Naive B cell (primary cell): ENCODE results near the gene TGM6. TPM values are rescaled to one million over a fixed set of nuclear protein-coding genes. Genes with fewer than 3 reads are reported as not detected.

Experiments used
- ATAC-seq, 2 donors: fragments of 150-1000 bp; cut with Tn5 transposase; 2 replicates each; pipeline ENCODE4 v1.10.0; 2021; ENCODE audit warnings: low read depth in 2 of 2, mild to moderate bottlenecking in 2 of 2, moderate library complexity in 2 of 2
- DNase-seq: peaks from one replicate; pipeline ENCODE4 v3.0.0; 2022
- H3K27ac Mint-ChIP-seq, 6 donors: one replicate each; pipeline ENCODE4 v1.8.0; 2020 to 2022; ENCODE audit warnings: mild to moderate bottlenecking in 6 of 6, mixed read lengths in 6 of 6, moderate library complexity in 5 of 6, inconsistent platforms in 2 of 6
- H3K27me3 Mint-ChIP-seq, 3 donors: one replicate each; pipeline ENCODE4 v1.8.0; 2021 to 2022; ENCODE audit warnings: mixed read lengths in 3 of 3, mild to moderate bottlenecking in 1 of 3
- H3K36me3 Mint-ChIP-seq, 2 donors: one replicate each; pipeline ENCODE4 v1.8.0; 2020 to 2022; ENCODE audit warnings: mixed read lengths in 2 of 2, inconsistent platforms in 1 of 2, mild to moderate bottlenecking in 1 of 2
- H3K4me1 Mint-ChIP-seq, 3 donors: one replicate each; pipeline ENCODE4 v1.8.0; 2020 to 2022; ENCODE audit warnings: mixed read lengths in 3 of 3, inconsistent platforms in 1 of 3, mild to moderate bottlenecking in 1 of 3, moderate library complexity in 1 of 3
- H3K4me3 Mint-ChIP-seq, 8 donors: one replicate each; pipeline ENCODE4 v1.8.0; 2020 to 2022; ENCODE audit warnings: mild to moderate bottlenecking in 8 of 8, mixed read lengths in 8 of 8, moderate library complexity in 8 of 8, inconsistent platforms in 2 of 8
- H3K9me3 Mint-ChIP-seq, 7 donors: one replicate each; pipeline ENCODE4 v1.8.0; 2020 to 2022; ENCODE audit warnings: mixed read lengths in 7 of 7, mild to moderate bottlenecking in 5 of 7, inconsistent platforms in 2 of 7, moderate library complexity in 1 of 7
- polyA plus RNA-seq, 6 donors: library from polyadenylated mRNA; unstranded; fragments of 300-500 nt; fragmentation: Illumina TruSeq; gene quantifications; one replicate each; pipeline ENCODE4 v1.2.3, GENCODE V29; 2021; ENCODE audit warnings: low read depth in 6 of 6

Gene TGM6
- polyA plus RNA-seq, 6 donors from 2014 or later: not detected

- Mint-ChIP-seq H3K27me3 (no peaks in the 10 kb centered on the region), H3K4me3 (peak overlapping the region in 1 of 8 donors; percentile 16), H3K9me3 (peaks cover 0 to 4% (median 0%) of the 10 kb centered on the region in 7 donors), H3K4me1 (peaks cover 18 to 29% (median 23%) of the 10 kb centered on the region in 3 donors), H3K27ac (no peak overlapping the region), H3K36me3 (peaks cover 0 to 19% of the 10 kb centered on the region in 2 donors)
- ATAC-seq (no peak), DNase-seq (no peak)
Measured at GRCh38 chr20:2473516-2473915, 92.8 kb downstream of the TGM6 start.

DNA sequence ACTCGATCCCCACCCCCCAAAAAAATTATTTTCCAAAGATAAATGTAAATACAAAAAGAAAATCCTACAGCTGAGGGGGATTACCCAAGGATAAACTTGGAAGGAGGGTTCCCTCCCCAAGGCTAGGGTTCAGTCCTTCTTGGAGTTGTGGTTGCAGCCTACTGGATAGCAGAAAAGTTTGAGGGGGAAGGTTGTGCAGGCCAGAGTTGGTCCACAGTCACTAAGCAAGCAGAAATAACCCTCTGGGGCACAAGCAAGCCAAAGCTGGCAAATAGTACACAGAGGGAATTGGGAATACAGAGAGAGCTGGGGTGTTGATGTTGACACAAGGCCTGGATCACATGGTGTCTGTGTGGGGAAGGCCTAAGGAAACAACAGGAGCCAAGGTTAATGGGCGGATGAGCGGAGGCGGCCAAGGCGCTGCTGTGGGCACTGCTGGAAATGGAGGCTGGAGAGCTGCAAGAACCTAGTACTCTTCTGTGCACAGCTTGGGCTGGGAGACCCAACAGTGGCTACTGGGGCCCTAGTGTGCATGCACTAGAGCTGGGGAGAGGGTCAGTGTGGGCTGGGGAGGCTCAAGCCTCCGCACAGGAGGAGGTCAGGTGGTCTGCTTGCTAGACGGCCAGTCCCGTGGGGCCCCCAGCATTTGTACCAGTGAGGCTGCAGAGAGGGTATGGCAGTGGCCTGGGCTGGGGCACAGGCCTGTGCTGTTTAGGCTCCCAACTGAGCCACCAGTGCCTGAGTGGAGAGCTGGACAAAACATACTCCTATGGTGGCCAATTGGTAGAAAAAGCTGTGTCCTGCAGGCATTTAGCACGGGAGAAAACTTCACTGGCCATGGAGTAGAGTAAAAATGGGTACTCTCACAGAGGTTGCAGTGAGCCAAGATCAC, 95.4 kb downstream of the TGM6 start:
- Mint-ChIP-seq H3K27me3 (no peaks in the 10 kb centered on the region), H3K36me3 (peaks cover 18 to 19% of the 10 kb centered on the region in 2 donors), H3K4me1 (peaks cover 2 to 6% (median 3%) of the 10 kb centered on the region in 3 donors), H3K4me3 (no peak overlapping the region), H3K27ac (no peak overlapping the region), H3K9me3 (peaks cover 0 to 8% (median 6%) of the 10 kb centered on the region in 7 donors)
- DNase-seq: no peak
- ATAC-seq: no peak

DNA sequence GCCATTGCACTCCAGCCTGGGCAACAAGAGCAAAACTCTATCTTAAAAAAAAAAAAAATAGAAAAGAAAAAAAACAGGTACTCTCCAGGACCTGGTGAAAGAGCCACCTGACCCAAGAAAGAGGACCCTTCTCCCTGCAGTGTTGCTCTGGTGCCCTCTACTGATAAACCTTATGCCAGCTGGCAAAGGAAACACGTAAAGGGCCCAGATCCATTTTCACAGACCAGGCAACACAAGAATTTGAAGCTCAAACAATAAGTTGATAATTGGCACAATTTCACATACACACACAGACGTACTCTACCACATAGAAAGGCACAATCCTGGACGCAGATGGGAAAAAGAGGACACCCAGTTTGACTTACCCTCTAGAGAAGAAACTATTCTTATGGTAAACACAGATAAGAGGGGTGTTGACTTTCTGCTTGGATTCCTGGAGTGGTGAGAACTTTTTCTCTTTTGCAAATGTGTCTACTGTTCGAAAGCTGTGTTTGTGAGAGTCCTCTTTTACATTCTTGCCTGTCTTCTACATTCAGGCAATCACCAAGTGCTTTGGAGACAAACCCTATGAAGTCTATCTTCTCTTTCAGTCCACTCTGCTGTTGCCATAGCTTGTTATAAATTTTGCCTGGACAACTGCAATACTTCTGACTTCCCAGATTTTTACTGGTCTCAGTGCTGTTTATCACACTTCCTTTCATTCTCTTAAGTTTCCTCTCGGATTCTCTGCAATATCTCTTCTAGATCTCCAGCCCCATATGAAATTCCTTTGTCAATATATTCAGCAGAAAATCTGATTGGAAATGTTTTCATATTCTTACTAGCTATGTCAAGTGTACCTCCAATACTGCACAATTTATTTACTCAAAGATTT, 96.3 kb downstream of the TGM6 start:
- no peak overlapping the region for H3K27ac Mint-ChIP-seq
- ATAC-seq (no peak), DNase-seq (no peak)
- no peaks in the 10 kb centered on the region for H3K27me3 Mint-ChIP-seq
- H3K36me3 Mint-ChIP-seq: peaks cover 24 to 27% of the 10 kb centered on the region in 2 donors
- H3K9me3 Mint-ChIP-seq: peaks cover 0 to 10% (median 6%) of the 10 kb centered on the region in 7 donors
- H3K4me3 Mint-ChIP-seq: no peak overlapping the region
- peaks cover 0 to 5% (median 4%) of the 10 kb centered on the region in 3 donors for H3K4me1 Mint-ChIP-seq

DNA sequence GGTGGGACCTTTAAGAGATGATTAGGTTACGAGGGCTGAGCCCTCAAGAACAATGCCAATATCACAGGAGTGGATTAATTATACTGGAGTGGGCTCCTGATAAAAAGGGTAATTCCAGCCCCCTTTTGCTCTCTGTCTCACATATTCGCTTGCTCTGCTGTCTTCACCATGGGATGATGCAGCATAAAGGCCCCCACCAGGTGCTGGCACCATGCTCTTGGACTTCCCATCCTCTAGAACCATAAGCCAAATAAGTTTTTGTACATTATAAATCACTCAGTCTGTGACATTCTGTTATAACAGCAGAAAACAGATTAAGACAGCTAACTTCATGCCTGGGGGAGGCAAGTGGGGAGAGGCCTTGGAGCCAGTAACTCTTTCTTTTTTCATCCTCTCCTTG, 99.7 kb downstream of the TGM6 start:
- H3K27me3 Mint-ChIP-seq: no peaks in the 10 kb centered on the region
- peaks cover 0 to 5% (median 0%) of the 10 kb centered on the region in 3 donors for H3K4me1 Mint-ChIP-seq
- peaks cover 0 to 10% (median 4%) of the 10 kb centered on the region in 7 donors for H3K9me3 Mint-ChIP-seq
- H3K36me3 Mint-ChIP-seq: peaks cover 43 to 49% of the 10 kb centered on the region in 2 donors
- no peak overlapping the region for H3K27ac Mint-ChIP-seq
- H3K4me3 Mint-ChIP-seq: peak overlapping the region in 1 of 8 donors; percentile 16
- ATAC-seq: no peak
- DNase-seq: no peak

Other genes with a start within 250 kb of the TGM6 start
- gene TGM3, start 84.9 kb upstream of the TGM6 start, polyA plus RNA-seq: not detected
- 100 to 1,000 TPM; 310 to 412 (median 346) TPM for gene SNRPB, start 89.9 kb downstream of the TGM6 start, polyA plus RNA-seq
- gene ZNF343, start 128.0 kb downstream of the TGM6 start, polyA plus RNA-seq: 10 to 100 TPM in 2 of 6 donors, 1 to 10 TPM in 3, not detected in 1; 4.6 to 13.8 (median 7.3) TPM
- not detected for gene TMC2, start 155.7 kb downstream of the TGM6 start, polyA plus RNA-seq